Esophagus (tissue), 2 donors: ENCODE results near the gene ADGRE2. TPM values are rescaled to one million over a fixed set of nuclear protein-coding genes. Genes with fewer than 3 reads are reported as not detected.

Experiments
- H3K27ac ChIP-seq, 2 donors: one replicate each; pipeline ENCODE4 v1.5.1; 2013; ENCODE audit warnings: low read depth in 2 of 2, mild to moderate bottlenecking in 2 of 2, inconsistent platforms in 1 of 2, low read length in 1 of 2, moderate library complexity in 1 of 2
- H3K27me3 ChIP-seq, 2 donors: one replicate each; pipeline ENCODE4 v1.6.1; 2013; ENCODE audit warnings: low read length in 2 of 2, control low read depth in 1 of 2, mild to moderate bottlenecking in 1 of 2; ENCODE audit not compliant: insufficient read depth in 2 of 2, control insufficient read depth in 1 of 2
- H3K36me3 ChIP-seq, 2 donors: one replicate each; pipeline ENCODE4 v1.6.1; 2013; ENCODE audit warnings: low read length in 1 of 2; ENCODE audit not compliant: control insufficient read depth in 2 of 2, insufficient read depth in 2 of 2
- H3K4me1 ChIP-seq, 2 donors: one replicate each; pipeline ENCODE4 v1.6.1; 2013; ENCODE audit warnings: low read length in 1 of 2; ENCODE audit not compliant: control insufficient read depth in 2 of 2, insufficient read depth in 2 of 2
- H3K4me3 ChIP-seq, 2 donors: one replicate each; pipeline ENCODE4 v1.5.1; 2013; ENCODE audit warnings: low read length in 2 of 2, mild to moderate bottlenecking in 2 of 2, low read depth in 1 of 2, moderate library complexity in 1 of 2
- H3K9me3 ChIP-seq, 2 donors: one replicate each; pipeline ENCODE4 v1.6.1; 2013; ENCODE audit warnings: mild to moderate bottlenecking in 2 of 2, low read depth in 1 of 2, low read length in 1 of 2, moderate library complexity in 1 of 2; ENCODE audit not compliant: control insufficient read depth in 2 of 2, insufficient read depth in 1 of 2
- WGBS, 2 donors: extraction: QIAGEN DNeasy Blood & Tissue Kit; methylation state at CpG; one replicate each; pipeline ENCODE4 v1.1.7; 2013; 5-methylcytosine and 5-hydroxymethylcytosine counted together
- polyA plus RNA-seq, 2 donors: library from polyadenylated mRNA; stranded (reverse); fragments of 200-250 nt; gene quantifications; one replicate each; pipeline ENCODE4 v1.2.3, GENCODE V29; 2013
- donor health status: healthy with polysubstance abuse.
- donor health status: Bipolar disorder and iron deficiency.

The ADGRE2 gene
- polyA plus RNA-seq, 2 donors, result 0.22 to 0.73 TPM

GRCh38 chr19:14694641-14695266, 83.6 kb downstream of the ADGRE2 start:
- 78 to 81% methylated on average over 13 of the region's 13 CpGs for WGBS, 2 donors
- no peaks in the 10 kb centered on the region for H3K9me3 ChIP-seq
- no peak overlapping the region for H3K4me3 ChIP-seq
- H3K27ac ChIP-seq, result no peak overlapping the region
- H3K4me1 ChIP-seq, result no peaks in the 10 kb centered on the region
- peaks cover 14 to 18% of the 10 kb centered on the region in 2 donors for H3K36me3 ChIP-seq
- no peaks in the 10 kb centered on the region for H3K27me3 ChIP-seq

DNA sequence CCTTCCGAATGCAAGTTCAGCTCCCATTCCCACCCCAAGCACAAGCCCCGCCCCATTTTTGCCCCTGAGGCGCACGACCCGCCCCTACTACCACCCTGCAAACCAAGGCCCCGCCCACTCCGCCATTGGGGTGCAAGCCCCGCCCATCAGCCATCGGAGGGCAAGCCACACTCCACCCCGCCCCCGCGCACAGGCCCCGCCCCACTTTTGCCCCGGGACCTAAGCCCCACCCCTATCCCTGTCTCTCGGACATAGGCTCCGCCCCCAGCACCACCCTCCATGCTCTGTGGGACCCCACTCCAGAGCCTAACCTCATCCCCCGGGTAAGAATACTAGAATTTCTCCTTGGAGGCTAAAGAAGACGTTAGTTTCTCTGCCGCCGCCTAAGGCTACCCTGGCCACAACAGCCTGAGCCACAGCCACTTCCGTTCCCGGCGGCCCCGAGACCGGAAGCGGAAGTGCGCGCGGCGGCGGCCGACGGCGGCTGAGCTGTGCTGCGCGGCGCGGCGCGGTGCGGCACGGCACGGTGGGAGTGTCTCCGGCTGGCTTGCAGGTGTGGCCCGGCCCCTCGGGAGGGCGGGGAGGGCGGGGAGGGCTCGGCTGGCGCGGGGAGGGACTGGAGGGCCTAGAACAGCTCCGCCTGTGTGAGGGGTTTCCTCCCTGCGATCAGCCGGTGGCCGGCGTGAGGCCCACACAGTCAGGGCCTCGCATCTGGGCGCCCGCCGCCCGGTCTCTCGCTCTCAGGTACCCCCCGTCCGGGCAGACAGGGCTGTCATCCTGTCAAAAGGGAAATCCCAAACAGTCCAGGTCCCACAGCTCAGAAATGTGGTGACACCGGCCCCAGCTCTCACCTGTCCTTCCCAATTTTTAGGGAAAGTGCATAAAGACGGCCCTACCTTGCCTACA, 88.5 kb downstream of the ADGRE2 start, which contains the start of gene ZNF333:
ZNF333 (plus strand) TSS at position 451 of the 906 bp plus-strand sequence. CDS start 3,444 bp downstream, outside the sequence.
- 0% methylated on average over 62 to 66 of the region's 66 CpGs for WGBS, 2 donors
- H3K4me3 ChIP-seq, result peak within 1 kb of the TSS; percentile 82 to 83
- H3K9me3 ChIP-seq, result no peaks in the 10 kb centered on the region

DNA sequence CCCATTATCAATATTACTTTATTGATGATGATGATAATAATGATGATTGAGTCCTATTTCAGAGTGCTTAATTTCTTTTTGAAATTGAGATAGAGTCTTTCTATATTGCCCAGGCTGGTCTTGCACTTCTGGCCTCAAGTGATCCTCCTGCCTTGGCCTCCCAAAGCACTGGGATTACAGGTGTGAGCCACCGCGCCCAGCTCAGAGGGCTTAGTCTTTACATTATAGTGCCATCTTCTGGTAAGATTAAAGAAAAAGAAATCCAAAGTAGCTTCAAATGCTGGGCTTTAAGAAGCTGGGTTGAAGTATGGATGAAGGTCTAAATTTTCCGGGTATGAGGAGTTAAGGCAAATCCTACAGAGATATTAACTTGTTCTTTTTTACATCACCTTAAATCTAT, 91.9 kb downstream of the ADGRE2 start:
- Histone ChIP-seq H3K36me3 (no peaks in the 10 kb centered on the region), H3K4me1 (no peaks in the 10 kb centered on the region), H3K27ac (no peak overlapping the region), H3K27me3 (no peaks in the 10 kb centered on the region), H3K4me3 (no peak overlapping the region), H3K9me3 (no peaks in the 10 kb centered on the region)
- 39 to 46% methylated on average over 3 of the region's 3 CpGs for WGBS, 2 donors

More for the DNA sequence above, 88.5 kb downstream of the ADGRE2 start, which contains the start of gene ZNF333:
- H3K27me3 ChIP-seq, result no peaks in the 10 kb centered on the region
- peak within 1 kb of the TSS; percentile 94 to 96 for H3K27ac ChIP-seq
- no peaks in the 10 kb centered on the region for H3K4me1 ChIP-seq
- peaks cover 3% of the 10 kb centered on the region in 2 donors for H3K36me3 ChIP-seq

DNA sequence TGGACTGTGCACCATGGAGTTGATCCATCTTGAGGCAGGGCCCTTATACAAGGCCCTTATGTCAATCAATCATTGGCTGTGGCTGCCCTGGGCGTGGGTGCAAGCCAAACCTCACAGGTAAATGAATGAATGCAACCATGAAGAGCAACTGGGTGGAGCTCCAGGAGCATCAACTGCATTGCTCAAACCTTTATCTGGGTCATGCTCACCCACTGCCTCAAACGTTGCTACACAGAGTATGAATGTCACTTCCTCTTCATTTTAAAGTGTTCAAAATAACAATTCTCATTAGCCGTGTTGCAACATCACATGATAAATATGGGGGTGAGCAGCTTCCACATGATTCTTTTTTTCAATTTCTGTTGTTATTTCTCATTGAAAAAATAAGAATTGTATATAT, 94.9 kb downstream of the ADGRE2 start:
- Histone ChIP-seq H3K4me1 (no peaks in the 10 kb centered on the region), H3K36me3 (no peaks in the 10 kb centered on the region), H3K4me3 (no peak overlapping the region), H3K27me3 (no peaks in the 10 kb centered on the region), H3K9me3 (no peaks in the 10 kb centered on the region), H3K27ac (no peak overlapping the region)
- WGBS, 2 donors, result 26 to 29% methylated on average over 3 of the region's 3 CpGs

Other genes with a start within 250 kb of the ADGRE2 start
- 100 to 1,000 TPM; 362 to 444 TPM for gene TECR, start 249.0 kb downstream of the ADGRE2 start, polyA plus RNA-seq
- 100 to 1,000 TPM; 471 to 517 TPM for gene NDUFB7, start 206.5 kb downstream of the ADGRE2 start, polyA plus RNA-seq
- gene CLEC17A, start 195.5 kb downstream of the ADGRE2 start, polyA plus RNA-seq, result under 1 TPM; 0.01 to 0.08 TPM
- gene ADGRE3, start 103.7 kb downstream of the ADGRE2 start, polyA plus RNA-seq, result under 1 TPM in 1 of 2 donors, not detected in 1; 0.07 TPM
- gene ZNF333, start 88.5 kb downstream of the ADGRE2 start, polyA plus RNA-seq, result 1 to 10 TPM; 4.0 to 6.9 TPM
- gene OR7A5, start 56.6 kb upstream of the ADGRE2 start, polyA plus RNA-seq, result not detected
- gene OR7C1, start 56.6 kb upstream of the ADGRE2 start, polyA plus RNA-seq, result under 1 TPM; 0.01 to 0.02 TPM
- not detected for gene OR7A10, start 70.4 kb upstream of the ADGRE2 start, polyA plus RNA-seq
- gene OR7A17, start 107.6 kb upstream of the ADGRE2 start, polyA plus RNA-seq, result not detected
- not detected for gene OR7C2, start 162.9 kb upstream of the ADGRE2 start, polyA plus RNA-seq
- gene SLC1A6, start 201.3 kb upstream of the ADGRE2 start, polyA plus RNA-seq, result under 1 TPM in 1 of 2 donors, not detected in 1; 0.05 TPM